H9 (cell line): ENCODE measurements around the gene LIPC. TPM values are rescaled to one million over a fixed set of nuclear protein-coding genes. Genes with fewer than 3 reads are reported as not detected.

ENCODE experiments used
- DNase-seq: peaks from one replicate; pipeline ENCODE4 v3.0.0-alpha.2; 2017
- H2AFZ ChIP-seq: one replicate; pipeline ENCODE4 v1.6.1; 2013; ENCODE audit warnings: mild to moderate bottlenecking, low read length, control low read depth, moderate library complexity
- H2AK5ac ChIP-seq: 2 replicates; pipeline ENCODE4 v1.6.1; 2013; ENCODE audit warnings: low read length, control low read depth, mixed read lengths; ENCODE audit not compliant: insufficient read length
- H2BK120ac ChIP-seq: one replicate; pipeline ENCODE4 v1.6.1; 2013; ENCODE audit warnings: low read depth, mild to moderate bottlenecking, low read length, control low read depth, inconsistent platforms; ENCODE audit not compliant: poor library complexity, severe bottlenecking
- H2BK12ac ChIP-seq: 2 replicates; pipeline ENCODE4 v1.6.1; 2013; ENCODE audit warnings: low read length, control low read depth, mixed read lengths, low read depth; ENCODE audit not compliant: insufficient read length
- H2BK15ac ChIP-seq: 2 replicates; pipeline ENCODE4 v1.6.1; 2013; ENCODE audit warnings: low read depth, low read length, control low read depth
- H2BK20ac ChIP-seq: one replicate; pipeline ENCODE4 v1.6.1; 2013; ENCODE audit warnings: low read depth, mild to moderate bottlenecking, low read length, control low read depth, inconsistent platforms; ENCODE audit not compliant: poor library complexity, severe bottlenecking
- H2BK5ac ChIP-seq: 2 replicates; pipeline ENCODE4 v1.6.1; 2013; ENCODE audit warnings: low read length, control low read depth, mixed read lengths; ENCODE audit not compliant: insufficient read length
- H3K14ac ChIP-seq: 2 replicates; pipeline ENCODE4 v1.6.1; 2013; ENCODE audit warnings: low read length, control low read depth; ENCODE audit not compliant: insufficient read depth
- H3K18ac ChIP-seq: 2 replicates; pipeline ENCODE4 v1.6.1; 2013; ENCODE audit warnings: low read depth, mild to moderate bottlenecking, mixed read lengths, low read length, control low read depth; ENCODE audit not compliant: insufficient read length
- H3K23ac ChIP-seq: 2 replicates; pipeline ENCODE4 v1.6.1; 2013; ENCODE audit warnings: low read length, control low read depth, mixed read lengths, low read depth; ENCODE audit not compliant: insufficient read length
- H3K23me2 ChIP-seq: 2 replicates; pipeline ENCODE4 v1.6.1; 2013; ENCODE audit warnings: low read depth, mild to moderate bottlenecking, mixed read lengths, low read length, control low read depth; ENCODE audit not compliant: insufficient read length, poor library complexity, severe bottlenecking
- H3K27ac ChIP-seq: 2 replicates; pipeline ENCODE4 v1.5.1; 2013; ENCODE audit warnings: low read length, control low read depth, mixed read lengths, low read depth; ENCODE audit not compliant: insufficient read length
- H3K27me3 ChIP-seq: 2 replicates; pipeline ENCODE4 v1.6.1; 2013; ENCODE audit warnings: low read length, control low read depth, inconsistent platforms; ENCODE audit not compliant: insufficient read depth
- H3K4ac ChIP-seq: 2 replicates; pipeline ENCODE4 v1.6.1; 2013; ENCODE audit warnings: low read depth, mild to moderate bottlenecking, control low read depth, inconsistent platforms, low read length, moderate library complexity
- H3K4me1 ChIP-seq: 2 replicates; pipeline ENCODE4 v1.6.1; 2013; ENCODE audit warnings: low read length, control low read depth, inconsistent platforms; ENCODE audit not compliant: insufficient read depth
- H3K4me2 ChIP-seq: 2 replicates; pipeline ENCODE4 v1.6.1; 2013; ENCODE audit warnings: low read length, control low read depth, mixed read lengths; ENCODE audit not compliant: insufficient read length, insufficient read depth
- H3K56ac ChIP-seq: 2 replicates; pipeline ENCODE4 v1.6.1; 2013; ENCODE audit warnings: low read depth, mild to moderate bottlenecking, mixed read lengths, low read length, control low read depth; ENCODE audit not compliant: insufficient read length
- H3K79me1 ChIP-seq: 2 replicates; pipeline ENCODE4 v1.6.1; 2013; ENCODE audit warnings: low read depth, mild to moderate bottlenecking, moderate library complexity, low read length, control low read depth, inconsistent platforms; ENCODE audit not compliant: insufficient read depth, poor library complexity, severe bottlenecking
- H3K79me2 ChIP-seq: 2 replicates; pipeline ENCODE4 v1.6.1; 2013; ENCODE audit warnings: low read length, control low read depth, inconsistent platforms; ENCODE audit not compliant: insufficient read depth
- H3K9ac ChIP-seq: 2 replicates; pipeline ENCODE4 v1.6.1; 2013; ENCODE audit warnings: low read length, control low read depth, mixed read lengths; ENCODE audit not compliant: insufficient read length; ENCODE audit errors: extremely low read depth
- H3K9me3 ChIP-seq: one replicate; pipeline ENCODE4 v1.6.1; 2013; ENCODE audit warnings: low read depth, low read length, inconsistent platforms; ENCODE audit not compliant: control insufficient read depth
- H3T11ph ChIP-seq: one replicate; pipeline ENCODE4 v1.6.1; 2013; ENCODE audit warnings: mild to moderate bottlenecking, low read length, control low read depth, inconsistent platforms
- H4K20me1 ChIP-seq: one replicate; pipeline ENCODE4 v1.6.1; 2013; ENCODE audit not compliant: control insufficient read depth, insufficient read length, insufficient read depth
- H4K5ac ChIP-seq: 2 replicates; pipeline ENCODE4 v1.6.1; 2013; ENCODE audit warnings: low read depth, mild to moderate bottlenecking, mixed read lengths, low read length, control low read depth; ENCODE audit not compliant: insufficient read length
- H4K8ac ChIP-seq: replicated peaks from 2 replicates; pipeline ENCODE4 v1.6.1; 2013; ENCODE audit warnings: low read length, control low read depth, mixed read lengths, low read depth; ENCODE audit not compliant: insufficient read length
- H4K91ac ChIP-seq: 2 replicates; pipeline ENCODE4 v1.6.1; 2013; ENCODE audit warnings: low read depth, mild to moderate bottlenecking, moderate library complexity, mixed read lengths, low read length, control low read depth; ENCODE audit not compliant: insufficient read length
- H3K27ac Mint-ChIP-seq, 3 experiments: 2 replicates in 2 of 3; 3 replicates in 1 of 3; pipeline ENCODE4 v1.8.0; 2020 to 2021; ENCODE audit warnings: mixed read lengths in 3 of 3, mild to moderate bottlenecking in 1 of 3, moderate library complexity in 1 of 3
- H3K27me3 Mint-ChIP-seq: 2 replicates; pipeline ENCODE4 v1.8.0; 2021; ENCODE audit warnings: low read depth, mild to moderate bottlenecking, moderate library complexity, mixed read lengths
- H3K36me3 Mint-ChIP-seq, 3 experiments: 2 replicates in 2 of 3; 3 replicates in 1 of 3; pipeline ENCODE4 v1.8.0; 2020 to 2021; ENCODE audit warnings: low read depth in 3 of 3, mixed read lengths in 3 of 3; ENCODE audit not compliant: insufficient read depth in 1 of 3
- H3K4me1 Mint-ChIP-seq, 2 experiments: 2 replicates each; pipeline ENCODE4 v1.8.0; 2020; ENCODE audit warnings: mixed read lengths in 2 of 2
- H3K4me3 Mint-ChIP-seq, 2 experiments: 2 replicates in 1 of 2; 3 replicates in 1 of 2; pipeline ENCODE4 v1.8.0; 2020 to 2021; ENCODE audit warnings: mild to moderate bottlenecking in 2 of 2, mixed read lengths in 2 of 2, moderate library complexity in 1 of 2
- H3K9me3 Mint-ChIP-seq, 2 experiments: 2 replicates in 1 of 2; 3 replicates in 1 of 2; pipeline ENCODE4 v1.8.0; 2020; ENCODE audit warnings: mild to moderate bottlenecking in 2 of 2, mixed read lengths in 2 of 2, moderate library complexity in 1 of 2
- CTCF ChIP-seq: fragments of 200-600 bp; sonication (generic); conservative IDR thresholded peaks from 3 replicates; pipeline ENCODE4 v1.8.0; 2021; ENCODE audit warnings: antibody characterized with exemption, mild to moderate bottlenecking
- WGBS: extraction: QIAGEN DNeasy Blood & Tissue Kit; methylation state at CpG from one replicate; pipeline ENCODE4 v1.1.7; 2013; ENCODE audit warnings: missing lambda C conversion rate, low lambda C conversion rate, mixed read lengths; ENCODE audit not compliant: insufficient read length; ENCODE audit errors: extremely low coverage; 5-methylcytosine and 5-hydroxymethylcytosine counted together
- total RNA-seq: library from RNA; stranded (reverse); gene quantifications from 2 replicates; pipeline ENCODE4 v1.2.1, GENCODE V29; 2021

Gene LIPC
- total RNA-seq, 1 experiment from 2014 or later = not detected

DNA sequence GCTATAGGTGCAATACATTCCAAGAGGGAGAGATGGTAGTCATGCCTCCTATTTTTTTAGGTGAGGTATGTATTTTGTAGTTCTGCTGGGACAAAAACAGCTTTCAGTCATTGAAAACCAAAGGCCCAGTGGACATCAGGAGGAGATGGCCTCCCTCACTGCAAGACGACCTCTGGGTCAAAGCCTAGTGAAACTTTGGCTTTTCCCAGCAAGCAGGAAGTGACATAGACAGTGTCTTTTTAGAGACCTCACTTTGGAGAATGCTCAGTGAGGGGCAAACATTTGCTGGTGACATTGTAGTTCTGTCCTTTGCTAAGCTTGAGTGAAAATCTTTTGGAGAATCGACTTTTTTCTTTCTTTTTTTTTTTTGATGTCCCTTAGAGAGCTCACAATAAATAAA is 27.3 kb downstream of the LIPC start:
- Mint-ChIP-seq H3K36me3 (no peaks in the 10 kb centered on the region), H3K4me1 (peaks cover 7 to 8% of the 10 kb centered on the region in 2 experiments; a peak in 3 of 4 replicates), H3K27ac (no peak overlapping the region), H3K9me3 (no peaks in the 10 kb centered on the region), H3K27me3 (peaks cover 2% of the 10 kb centered on the region; the same call in 1 of the 2 replicates), H3K4me3 (no peak overlapping the region)
- Histone ChIP-seq H2AFZ (no peak overlapping the region), H4K8ac (no peak overlapping the region), H4K5ac (no peak overlapping the region), H2BK20ac (no peak overlapping the region), H2AK5ac (no peak overlapping the region), H4K91ac (no peak overlapping the region), H3K14ac (no peak overlapping the region), H3T11ph (no peak overlapping the region), H2BK120ac (no peak overlapping the region), H2BK12ac (no peak overlapping the region), H3K9me3 (no peaks in the 10 kb centered on the region), H2BK5ac (no peak overlapping the region), H3K4me1 (no peaks in the 10 kb centered on the region), H3K23ac (no peak overlapping the region), H3K79me1 (no peaks in the 10 kb centered on the region), H3K56ac (no peak overlapping the region), H3K27ac (no peak overlapping the region), H2BK15ac (no peak overlapping the region), H3K4ac (no peak overlapping the region), H3K9ac (no peak overlapping the region), H3K4me2 (no peak overlapping the region), H3K27me3 (no peaks in the 10 kb centered on the region), H3K18ac (no peak overlapping the region), H3K79me2 (no peaks in the 10 kb centered on the region), H4K20me1 (no peaks in the 10 kb centered on the region), H3K23me2 (no peaks in the 10 kb centered on the region)
- no peak for TF ChIP-seq CTCF
- WGBS = no CpG with 5 or more reads among the region's 2 CpGs
- DNase-seq = no peak
